ENCODE data around the gene ZDHHC11.
A peak's percentile ranks its signal among the peaks of the same experiment; 100 is the strongest.
"Not testable (repeated sequence)": the region's sequence is repeated elsewhere in the genome, so short reads cannot be mapped to it uniquely, and the experiment has no call there.

The ZDHHC11 gene

GRCh38 chr5:884345-885126, 33.8 kb upstream of the ZDHHC11 start:
- Mint-ChIP-seq H3K27me3 (peaks cover 4% of the 10 kb centered on the region), H3K4me3 (no peak overlapping the region), H3K4me1 (peaks cover 25% of the 10 kb centered on the region), H3K36me3 (ENCODE audit: low read depth) (peaks cover 84% of the 10 kb centered on the region), H3K27ac (no peak overlapping the region), H3K9me3 (peaks cover 13% of the 10 kb centered on the region)
- DNase-seq (no peak), ATAC-seq (no peak)

- Mint-ChIP-seq H3K4me3 (no peak overlapping the region), H3K36me3 (ENCODE audit: low read depth) (peaks cover 75% of the 10 kb centered on the region), H3K4me1 (peaks cover 19% of the 10 kb centered on the region), H3K27me3 (peaks cover 4% of the 10 kb centered on the region), H3K9me3 (peaks cover 13% of the 10 kb centered on the region), H3K27ac (no peak overlapping the region)
- ATAC-seq (no peak), DNase-seq (no peak)
Measured at GRCh38 chr5:883475-884181, 32.8 kb upstream of the ZDHHC11 start.

GRCh38 chr5:882253-883183, 31.7 kb upstream of the ZDHHC11 start:
- H3K4me1 Mint-ChIP-seq, result peaks cover 14% of the 10 kb centered on the region
- H3K4me3 Mint-ChIP-seq, result peak overlapping the region; percentile 59
- H3K27ac Mint-ChIP-seq, result peak overlapping the region; percentile 96
- peaks cover 13% of the 10 kb centered on the region for H3K9me3 Mint-ChIP-seq
- H3K36me3 Mint-ChIP-seq (ENCODE audit: low read depth), result peaks cover 72% of the 10 kb centered on the region
- ATAC-seq, result no peak
- peaks cover 4% of the 10 kb centered on the region for H3K27me3 Mint-ChIP-seq
- no peak for DNase-seq

- Mint-ChIP-seq H3K9me3 (peaks cover 13% of the 10 kb centered on the region), H3K36me3 (ENCODE audit: low read depth) (peaks cover 70% of the 10 kb centered on the region), H3K27me3 (peaks cover 4% of the 10 kb centered on the region), H3K4me1 (peaks cover 14% of the 10 kb centered on the region), H3K27ac (no peak overlapping the region), H3K4me3 (no peak overlapping the region)
- no peak for DNase-seq
- ATAC-seq, result no peak
Measured at GRCh38 chr5:881551-881935, 30.8 kb upstream of the ZDHHC11 start.

- H3K36me3 Mint-ChIP-seq (ENCODE audit: low read depth), result peaks cover 67% of the 10 kb centered on the region
- no peak for DNase-seq
- no peak for ATAC-seq
- no peak overlapping the region for H3K27ac Mint-ChIP-seq
- H3K27me3 Mint-ChIP-seq, result peaks cover 4% of the 10 kb centered on the region
- no peak overlapping the region for H3K4me3 Mint-ChIP-seq
- peaks cover 14% of the 10 kb centered on the region for H3K4me1 Mint-ChIP-seq
- peaks cover 13% of the 10 kb centered on the region for H3K9me3 Mint-ChIP-seq
Measured at GRCh38 chr5:880816-881550, 30.2 kb upstream of the ZDHHC11 start.

- H3K9me3 Mint-ChIP-seq, result peaks cover 13% of the 10 kb centered on the region
- H3K4me3 Mint-ChIP-seq, result not testable (repeated sequence)
Measured at GRCh38 chr5:878677-879076, 27.9 kb upstream of the ZDHHC11 start.

GRCh38 chr5:878125-878524, 27.3 kb upstream of the ZDHHC11 start:
- H3K27me3 Mint-ChIP-seq, result peaks cover 4% of the 10 kb centered on the region
- H3K4me3 Mint-ChIP-seq, result no peak overlapping the region
- ATAC-seq, result no peak
- peaks cover 66% of the 10 kb centered on the region for H3K36me3 Mint-ChIP-seq (ENCODE audit: low read depth)
- peaks cover 15% of the 10 kb centered on the region for H3K4me1 Mint-ChIP-seq
- DNase-seq, result no peak
- peaks cover 12% of the 10 kb centered on the region for H3K9me3 Mint-ChIP-seq
- no peak overlapping the region for H3K27ac Mint-ChIP-seq

More at GRCh38 chr5:878677-879076, 27.9 kb upstream of the ZDHHC11 start:
- peak; percentile 17 for ATAC-seq
- peaks cover 66% of the 10 kb centered on the region for H3K36me3 Mint-ChIP-seq (ENCODE audit: low read depth)
- H3K4me1 Mint-ChIP-seq, result peaks cover 16% of the 10 kb centered on the region
- H3K27ac Mint-ChIP-seq, H3K27me3 Mint-ChIP-seq, DNase-seq: not testable (repeated sequence)

- DNase-seq, result no peak
- no peak overlapping the region for H3K27ac Mint-ChIP-seq
- H3K36me3 Mint-ChIP-seq (ENCODE audit: low read depth), result peaks cover 58% of the 10 kb centered on the region
- no peaks in the 10 kb centered on the region for H3K27me3 Mint-ChIP-seq
- H3K4me1 Mint-ChIP-seq, result peaks cover 2% of the 10 kb centered on the region
- H3K4me3 Mint-ChIP-seq, result no peak overlapping the region
- ATAC-seq, result no peak
- H3K9me3 Mint-ChIP-seq, result no peaks in the 10 kb centered on the region
Measured at GRCh38 chr5:876398-877365, 25.9 kb upstream of the ZDHHC11 start.

- Mint-ChIP-seq H3K4me3 (no peak overlapping the region), H3K9me3 (no peaks in the 10 kb centered on the region)
Measured at GRCh38 chr5:875931-876330, 25.1 kb upstream of the ZDHHC11 start.

GRCh38 chr5:873328-873727, 22.5 kb upstream of the ZDHHC11 start:
- H3K36me3 Mint-ChIP-seq (ENCODE audit: low read depth), result peaks cover 74% of the 10 kb centered on the region
- no peak overlapping the region for H3K4me3 Mint-ChIP-seq
- no peak overlapping the region for H3K27ac Mint-ChIP-seq
- H3K4me1 Mint-ChIP-seq, result peaks cover 2% of the 10 kb centered on the region
- ATAC-seq (no peak), DNase-seq (no peak)
- no peaks in the 10 kb centered on the region for H3K9me3 Mint-ChIP-seq
- H3K27me3 Mint-ChIP-seq, result no peaks in the 10 kb centered on the region

More at GRCh38 chr5:875931-876330, 25.1 kb upstream of the ZDHHC11 start:
- Mint-ChIP-seq H3K36me3 (ENCODE audit: low read depth) (peaks cover 58% of the 10 kb centered on the region), H3K27ac (no peak overlapping the region), H3K4me1 (peaks cover 2% of the 10 kb centered on the region), H3K27me3 (no peaks in the 10 kb centered on the region)
- no peak for DNase-seq
- no peak for ATAC-seq

GRCh38 chr5:872301-872700, 21.5 kb upstream of the ZDHHC11 start:
- peaks cover 74% of the 10 kb centered on the region for H3K36me3 Mint-ChIP-seq (ENCODE audit: low read depth)
- no peak for DNase-seq
- H3K4me3 Mint-ChIP-seq, result no peak overlapping the region

GRCh38 chr5:871596-872298, 21.0 kb upstream of the ZDHHC11 start:
- H3K27ac Mint-ChIP-seq, result no peak overlapping the region
- ATAC-seq, result no peak
- DNase-seq, result no peak
- H3K4me3 Mint-ChIP-seq, result no peak overlapping the region
- H3K36me3 Mint-ChIP-seq (ENCODE audit: low read depth), result peaks cover 71% of the 10 kb centered on the region
- H3K27me3 Mint-ChIP-seq, result no peaks in the 10 kb centered on the region
- H3K4me1 Mint-ChIP-seq, result peaks cover 2% of the 10 kb centered on the region
- no peaks in the 10 kb centered on the region for H3K9me3 Mint-ChIP-seq

More at GRCh38 chr5:872301-872700, 21.5 kb upstream of the ZDHHC11 start:
- no peak overlapping the region for H3K27ac Mint-ChIP-seq
- no peak for ATAC-seq
- no peaks in the 10 kb centered on the region for H3K27me3 Mint-ChIP-seq
- no peaks in the 10 kb centered on the region for H3K9me3 Mint-ChIP-seq
- peaks cover 2% of the 10 kb centered on the region for H3K4me1 Mint-ChIP-seq
